Activated CD4-positive, alpha-beta T cell treated with anti-CD3 and anti-CD28 coated beads for 1 hour (primary cell): ENCODE measurements around the gene RNF112.

Source experiments
- DNase-seq: peaks from one replicate; pipeline ENCODE4 v3.0.0-alpha.2; 2020

Gene RNF112, protein sequence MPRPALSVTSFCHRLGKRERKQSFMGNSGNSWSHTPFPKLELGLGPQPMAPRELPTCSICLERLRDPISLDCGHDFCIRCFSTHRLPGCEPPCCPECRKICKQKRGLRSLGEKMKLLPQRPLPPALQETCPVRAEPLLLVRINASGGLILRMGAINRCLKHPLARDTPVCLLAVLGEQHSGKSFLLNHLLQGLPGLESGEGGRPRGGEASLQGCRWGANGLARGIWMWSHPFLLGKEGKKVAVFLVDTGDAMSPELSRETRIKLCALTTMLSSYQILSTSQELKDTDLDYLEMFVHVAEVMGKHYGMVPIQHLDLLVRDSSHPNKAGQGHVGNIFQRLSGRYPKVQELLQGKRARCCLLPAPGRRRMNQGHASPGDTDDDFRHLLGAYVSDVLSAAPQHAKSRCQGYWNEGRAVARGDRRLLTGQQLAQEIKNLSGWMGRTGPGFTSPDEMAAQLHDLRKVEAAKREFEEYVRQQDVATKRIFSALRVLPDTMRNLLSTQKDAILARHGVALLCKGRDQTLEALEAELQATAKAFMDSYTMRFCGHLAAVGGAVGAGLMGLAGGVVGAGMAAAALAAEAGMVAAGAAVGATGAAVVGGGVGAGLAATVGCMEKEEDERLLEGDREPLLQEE

DNA sequence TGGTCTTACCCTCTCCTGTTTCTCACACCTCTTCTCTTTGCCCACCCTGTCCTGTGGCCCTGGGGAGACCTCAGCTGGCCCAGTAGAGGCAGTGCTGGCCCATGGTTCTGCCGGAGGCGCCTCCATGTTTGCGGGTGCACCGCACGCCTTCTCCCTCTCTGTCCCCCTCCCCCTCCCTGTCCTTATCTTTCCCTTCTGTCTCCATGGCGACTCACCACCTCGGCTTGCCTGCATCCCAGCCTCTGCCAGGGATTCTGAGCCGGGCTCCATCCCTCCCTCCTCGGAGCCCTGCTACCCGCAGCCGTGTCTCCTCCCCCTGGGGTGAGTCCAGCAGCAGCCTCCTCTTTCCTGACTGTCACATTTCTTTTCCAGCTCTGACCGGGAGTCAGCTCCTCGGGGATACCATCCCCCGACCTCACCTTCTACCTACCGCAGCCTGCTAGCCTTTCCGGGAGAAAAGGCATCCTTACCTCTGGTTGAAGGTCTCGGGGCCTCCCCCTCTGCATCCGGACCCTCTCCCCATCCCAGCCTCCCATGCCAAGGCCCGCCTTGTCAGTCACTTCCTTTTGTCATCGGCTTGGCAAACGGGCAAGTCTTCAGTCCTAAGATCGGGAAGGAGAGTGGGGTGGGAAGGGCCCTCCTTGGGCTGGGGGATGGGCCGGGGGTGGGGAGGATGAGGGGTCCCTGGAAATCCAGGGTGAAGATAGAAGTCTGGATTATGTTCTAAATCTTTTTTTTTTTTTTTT lies at the start of gene RNF112:
Gene RNF112, plus strand, starts transcription at position 358 of the 746 bp plus-strand sequence. Its CDS starts 177 bp downstream, at position 535.
- DNase-seq = no peak

DNA sequence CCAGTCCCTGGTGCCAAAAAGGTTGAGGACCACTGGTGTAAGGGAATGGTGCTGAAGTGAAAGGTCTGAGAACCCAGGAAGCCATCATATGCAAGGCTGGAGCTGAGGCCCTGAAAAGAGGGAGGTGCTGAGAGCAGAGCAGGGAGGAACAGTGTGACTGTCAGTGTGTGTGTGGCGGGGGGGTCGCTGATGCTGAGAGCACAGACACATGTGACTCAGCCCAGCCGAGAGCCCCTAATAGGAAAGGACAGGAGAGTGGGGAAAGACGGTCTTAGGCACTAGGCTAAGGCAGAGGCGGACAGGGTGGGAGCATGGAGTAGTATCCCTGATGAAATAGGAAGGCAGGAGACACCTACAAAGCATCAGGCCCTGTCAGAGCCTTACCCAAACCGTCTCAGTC lies 49.7 kb upstream of the RNF112 start:
- DNase-seq = no peak

DNA sequence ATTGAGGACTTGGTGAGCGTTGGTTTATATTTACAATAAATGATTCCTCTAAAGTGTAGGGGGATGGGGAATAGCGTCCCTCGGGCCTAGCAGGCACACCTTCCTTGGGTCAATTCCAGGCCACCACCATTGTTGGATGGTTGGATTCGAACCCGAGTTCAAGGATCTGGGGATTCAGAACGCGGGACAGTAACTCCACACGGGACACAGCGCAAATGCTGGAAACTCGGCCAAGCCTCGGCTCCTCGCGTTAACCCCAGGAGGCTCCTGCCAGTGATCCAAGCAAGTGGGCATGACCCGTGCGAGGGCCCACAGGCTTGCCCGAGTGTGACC lies 49.1 kb upstream of the RNF112 start:
- no peak for DNase-seq

DNA sequence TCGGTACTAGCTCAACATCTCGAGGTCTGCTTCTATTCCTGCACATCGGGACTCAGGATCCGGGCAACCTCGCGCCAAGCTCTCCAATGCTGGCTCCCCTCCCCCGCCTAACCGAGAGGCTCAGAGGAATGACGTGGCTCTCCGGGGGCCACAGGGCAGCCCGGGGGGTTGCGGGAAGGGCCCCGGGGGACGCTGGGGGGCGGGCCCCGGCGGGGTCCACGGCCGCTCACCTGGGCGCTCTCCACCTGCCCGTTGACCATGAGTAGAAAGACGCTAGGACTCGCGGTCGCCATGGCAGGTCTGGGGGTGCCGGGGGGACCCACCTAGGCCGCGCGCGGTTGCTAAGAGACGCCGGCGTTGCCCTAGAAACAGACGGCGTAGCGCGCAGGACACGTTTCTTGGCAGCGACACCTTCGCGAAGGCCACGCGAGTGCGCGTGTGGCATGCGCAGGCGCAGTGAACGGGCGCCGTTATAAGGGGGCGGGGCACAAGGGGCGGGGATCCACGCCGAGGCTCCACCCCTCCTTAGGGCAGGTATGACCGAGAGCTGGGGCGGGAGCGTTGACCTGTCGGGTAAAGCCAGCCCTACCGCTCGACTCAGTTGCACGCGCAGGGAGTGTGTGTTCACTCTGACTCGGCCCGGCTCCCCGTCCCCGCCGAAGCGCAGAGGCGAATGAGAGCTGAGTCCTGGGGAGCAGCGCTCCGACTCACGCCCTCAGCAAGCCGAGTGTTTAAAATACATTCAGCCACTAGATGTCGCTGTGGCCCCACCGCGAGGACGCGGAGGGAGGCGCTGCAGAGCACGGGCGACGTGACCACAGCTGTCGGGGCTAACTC lies 48.5 kb upstream of the RNF112 start, which contains the start of gene B9D1:
Gene B9D1, minus strand, starts transcription at position 447 of the 837 bp plus-strand sequence. Its CDS starts 154 bp downstream, at position 293.
- DNase-seq = peak; percentile 94

DNA sequence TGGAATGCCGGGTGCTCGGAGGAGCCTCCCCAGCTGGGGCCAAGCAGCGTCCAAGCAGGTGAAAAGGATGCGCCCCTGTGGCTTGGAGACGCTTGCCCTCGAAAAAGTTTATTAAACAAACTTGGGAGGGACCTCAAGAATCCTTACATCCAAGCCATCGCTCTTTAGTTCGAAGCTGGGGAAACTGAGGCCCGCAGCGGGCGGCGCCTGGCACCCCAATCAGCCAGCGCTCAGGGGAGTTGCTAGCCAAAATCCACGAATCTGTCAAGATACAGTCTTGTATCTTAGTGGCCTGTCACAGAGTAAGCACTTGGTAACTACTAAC lies 48.0 kb upstream of the RNF112 start:
- no peak for DNase-seq

DNA sequence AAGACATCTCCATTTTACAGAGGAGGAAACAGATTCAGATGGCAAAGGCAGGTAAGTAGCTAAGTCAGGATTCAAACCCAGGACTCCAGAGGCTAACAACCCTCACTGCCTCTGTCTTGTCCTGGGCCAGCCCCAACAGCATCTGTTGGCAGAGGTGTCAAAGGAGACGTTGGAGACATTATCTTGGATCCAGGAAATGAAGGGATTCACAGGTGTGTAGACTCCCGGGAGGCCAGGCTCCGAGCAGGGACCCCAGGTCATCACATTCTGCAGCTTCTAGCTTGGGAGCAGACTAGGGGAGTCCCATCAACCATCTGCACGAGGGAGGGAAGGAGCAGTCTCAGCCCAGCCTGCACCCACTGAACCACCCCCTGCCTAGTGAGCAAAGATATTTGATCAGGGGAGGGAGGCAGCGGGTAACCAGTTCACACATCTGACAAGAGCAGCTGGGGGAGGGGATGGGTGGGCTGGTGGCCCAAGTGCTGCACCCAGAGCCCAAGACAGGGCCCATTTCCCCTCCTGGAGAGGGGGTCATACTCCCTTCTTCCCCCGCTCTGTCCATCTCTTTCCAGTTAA lies 47.5 kb upstream of the RNF112 start:
- no peak for DNase-seq

DNA sequence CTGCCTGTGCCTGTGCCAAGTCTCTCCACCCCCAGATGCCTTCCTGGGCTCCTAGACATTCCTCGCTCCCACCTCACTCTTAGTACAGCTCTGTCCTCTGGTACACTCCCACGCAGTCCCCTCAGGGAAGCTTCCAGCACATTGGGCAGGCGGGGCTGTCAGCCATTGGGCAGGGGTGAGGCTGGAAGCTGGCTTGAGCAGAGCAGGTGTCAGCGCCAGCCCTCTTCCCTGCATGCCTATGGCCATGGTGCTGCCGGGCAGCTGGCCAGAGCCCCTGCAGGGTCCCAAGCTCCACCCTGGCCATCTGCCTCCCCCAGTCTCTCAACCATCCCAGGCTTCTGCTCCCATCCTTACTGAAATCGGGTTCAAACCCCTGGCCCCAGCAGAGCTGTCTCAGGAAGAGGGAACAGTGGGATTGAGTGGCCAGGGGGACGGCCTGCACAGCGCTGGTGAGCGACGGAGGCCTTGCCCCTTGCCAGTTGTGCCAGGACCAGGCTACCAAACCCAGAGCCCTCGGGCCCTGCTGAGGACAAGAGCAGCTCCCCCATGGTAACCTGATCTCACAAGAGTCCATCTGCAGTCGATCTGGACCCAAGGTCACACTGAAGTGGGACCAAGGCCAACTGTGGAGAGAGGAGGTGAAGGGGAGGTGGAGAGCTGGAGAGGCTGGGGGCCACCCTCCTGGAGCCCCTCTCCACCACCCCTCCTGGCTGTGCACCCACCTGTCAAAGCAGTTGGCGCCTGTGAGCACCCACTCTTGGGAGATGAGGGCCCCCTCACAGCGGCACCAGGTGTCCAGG lies 46.1 kb upstream of the RNF112 start:
- no peak for DNase-seq

DNA sequence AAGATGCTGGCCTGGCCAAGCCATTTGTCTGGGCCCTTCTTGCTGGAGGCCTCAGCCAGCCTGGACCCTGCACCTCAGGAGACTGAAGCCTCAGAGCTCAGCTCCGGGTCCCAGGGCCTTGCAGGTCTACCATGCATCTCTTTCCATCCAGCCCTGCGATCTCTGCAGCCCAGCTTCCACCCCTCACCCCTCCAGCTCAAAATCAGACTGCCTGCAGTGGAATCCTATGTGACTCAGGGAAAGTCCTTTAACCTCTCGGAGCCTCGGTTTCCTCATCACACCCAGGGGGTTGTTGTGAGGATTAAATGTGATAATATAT lies 45.6 kb upstream of the RNF112 start:
- no peak for DNase-seq

DNA sequence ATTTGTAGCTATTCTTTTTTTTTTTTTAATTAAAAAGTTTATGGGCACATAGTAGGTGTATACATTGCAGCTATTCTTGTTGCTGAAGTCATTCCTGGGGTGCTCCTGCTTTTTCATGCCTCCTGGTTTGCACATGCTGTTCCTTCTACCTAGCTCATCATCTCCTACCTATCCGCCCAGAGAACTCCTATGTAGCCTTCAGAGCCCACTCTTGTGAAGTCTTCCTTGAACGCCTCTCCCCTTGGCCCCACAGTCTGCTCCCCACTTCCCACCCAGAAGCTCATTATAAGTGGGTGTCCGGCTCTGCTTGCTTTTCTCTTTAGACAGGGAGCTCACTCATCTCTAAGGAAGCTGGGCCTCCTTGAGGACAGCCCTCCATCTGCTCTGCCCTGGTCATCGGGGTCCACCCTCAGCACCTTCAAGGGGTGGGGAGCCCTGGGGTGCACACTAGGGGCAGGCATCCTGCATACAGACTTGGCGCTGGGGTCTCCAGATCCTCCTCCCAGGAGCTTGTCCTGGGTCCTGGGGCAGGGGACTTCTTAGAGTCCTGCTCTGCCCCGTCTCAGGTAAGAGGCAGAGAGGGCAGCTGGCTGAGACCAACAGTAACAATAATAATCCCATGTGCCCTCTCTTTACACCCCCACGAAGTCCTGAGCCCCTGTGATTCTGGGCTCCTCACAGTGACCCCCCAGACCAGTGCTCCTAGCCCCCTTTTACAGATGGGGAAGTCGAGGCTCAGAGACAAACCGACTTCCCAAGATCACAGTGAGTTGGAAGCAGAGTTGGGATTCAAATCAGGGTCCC lies 45.0 kb upstream of the RNF112 start:
- DNase-seq = no peak

DNA sequence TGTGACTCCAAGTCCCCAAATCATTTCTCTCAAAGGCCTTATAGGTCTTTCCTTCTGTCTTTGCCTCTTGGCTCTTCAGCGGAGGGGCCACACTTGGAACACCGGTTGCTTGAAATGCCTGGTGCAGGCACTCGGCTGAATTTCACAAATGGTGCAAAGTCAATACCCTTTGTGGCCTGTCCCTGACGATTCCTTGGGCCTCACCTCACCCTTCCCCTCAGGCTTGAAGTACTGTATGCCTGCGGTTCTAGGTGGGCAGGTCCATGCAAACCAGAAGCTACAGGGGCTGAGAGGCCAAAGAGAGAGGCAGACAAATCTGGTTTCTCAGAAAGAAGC lies 44.4 kb upstream of the RNF112 start:
- no peak for DNase-seq

DNA sequence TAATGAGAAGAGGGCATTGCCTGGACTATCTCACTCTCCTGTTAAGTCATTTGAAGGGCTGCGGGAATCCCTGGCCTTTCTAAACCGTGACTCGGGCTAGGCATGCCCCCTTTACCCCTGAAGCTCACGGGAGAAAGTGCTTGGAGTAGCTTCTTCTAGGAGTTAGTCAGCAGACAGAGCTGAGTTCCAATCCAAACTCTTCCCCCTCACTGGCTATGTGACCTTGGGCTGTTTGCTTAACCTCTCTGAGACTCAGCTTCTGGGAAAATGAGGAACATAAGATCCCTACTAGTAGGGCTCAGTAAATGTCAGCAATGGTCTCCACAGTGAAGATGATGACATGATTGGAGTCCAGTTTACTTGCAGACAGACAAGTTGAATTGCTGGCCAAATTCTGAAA lies 42.8 kb upstream of the RNF112 start:
- no peak for DNase-seq

DNA sequence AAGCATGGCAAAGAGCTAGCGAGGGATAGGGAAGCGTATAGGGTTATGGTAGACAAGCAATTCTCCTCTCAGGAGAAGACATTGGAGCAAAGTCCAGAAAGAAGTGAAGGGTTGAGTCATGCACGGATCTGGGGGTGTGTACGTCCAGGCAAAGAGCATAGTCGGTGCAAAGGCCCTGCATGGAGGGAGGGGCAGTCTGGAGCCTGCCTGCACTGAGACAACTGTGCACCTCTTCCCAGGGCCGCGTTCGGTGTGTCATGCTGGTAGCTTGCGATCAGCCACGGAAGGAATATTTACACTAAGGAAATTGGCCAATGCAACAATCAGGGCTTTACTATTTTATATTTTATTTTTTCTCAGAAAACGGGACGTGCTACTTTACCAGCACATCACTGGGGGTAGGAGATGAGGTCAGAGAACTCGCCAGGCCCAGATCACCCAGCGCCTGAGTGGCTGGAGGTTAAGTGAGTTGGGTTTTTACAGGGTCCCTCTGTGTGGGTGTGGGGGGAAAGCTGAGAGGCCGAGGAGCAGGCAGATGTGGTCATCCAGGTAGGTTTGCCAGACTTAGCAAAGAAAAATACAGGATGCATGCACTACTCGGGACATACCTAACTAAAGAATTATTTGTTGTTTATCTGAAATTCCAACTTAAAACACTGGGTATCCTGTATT lies 41.8 kb upstream of the RNF112 start:
- no peak for DNase-seq

DNA sequence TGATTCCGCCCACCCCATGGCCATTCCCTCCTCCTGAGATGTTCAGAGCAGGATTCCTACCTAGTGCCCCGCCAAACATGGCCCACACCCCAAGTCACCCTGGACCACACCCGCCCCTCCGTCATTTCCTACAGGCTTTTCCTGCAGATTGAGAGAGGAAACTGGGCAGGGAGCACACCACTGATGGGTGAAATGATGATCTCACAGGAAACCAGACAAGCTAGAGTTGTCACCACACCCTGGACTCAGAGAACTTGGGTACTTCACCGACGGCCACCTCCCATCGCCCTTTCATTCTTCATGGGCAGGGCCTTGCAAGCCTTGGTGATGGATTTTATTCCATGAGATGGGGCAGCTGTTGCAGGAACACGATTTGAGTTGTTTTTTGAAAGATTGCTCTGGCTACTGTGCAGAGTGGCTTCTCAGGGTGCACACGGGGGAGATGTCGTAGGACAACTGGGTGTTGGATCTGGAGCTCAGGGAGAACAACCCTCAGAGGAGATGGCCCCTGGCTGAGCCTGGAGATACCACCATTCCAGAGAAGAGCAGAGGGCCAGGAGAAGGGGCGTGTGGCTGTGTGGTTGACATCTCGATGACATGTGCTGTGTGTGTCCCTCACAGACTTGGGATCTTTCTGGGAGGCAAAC lies 41.1 kb upstream of the RNF112 start:
- no peak for DNase-seq

DNA sequence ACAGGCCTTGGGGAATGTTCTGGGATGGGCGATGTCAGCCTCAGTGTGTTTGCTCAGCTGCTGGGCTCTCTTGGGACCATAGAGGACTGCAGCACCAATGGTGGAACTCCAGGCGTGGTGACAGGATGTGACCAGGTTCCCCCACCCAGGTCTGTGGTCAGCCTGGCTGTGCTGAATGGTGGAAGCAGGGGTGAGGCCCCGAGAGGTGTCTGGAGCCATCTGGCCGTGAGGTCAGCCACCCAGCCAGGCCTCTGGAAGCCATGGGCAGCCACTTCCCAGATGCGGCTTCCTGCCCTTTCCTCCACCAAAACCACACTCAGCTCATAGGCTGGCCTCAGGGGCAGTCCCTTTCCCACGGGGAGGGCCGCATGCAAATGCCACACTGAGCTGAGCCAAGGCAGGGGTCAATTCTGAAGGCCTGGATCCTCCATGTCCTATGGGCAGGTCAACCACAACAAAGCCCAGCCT lies 40.5 kb upstream of the RNF112 start:
- no peak for DNase-seq

DNA sequence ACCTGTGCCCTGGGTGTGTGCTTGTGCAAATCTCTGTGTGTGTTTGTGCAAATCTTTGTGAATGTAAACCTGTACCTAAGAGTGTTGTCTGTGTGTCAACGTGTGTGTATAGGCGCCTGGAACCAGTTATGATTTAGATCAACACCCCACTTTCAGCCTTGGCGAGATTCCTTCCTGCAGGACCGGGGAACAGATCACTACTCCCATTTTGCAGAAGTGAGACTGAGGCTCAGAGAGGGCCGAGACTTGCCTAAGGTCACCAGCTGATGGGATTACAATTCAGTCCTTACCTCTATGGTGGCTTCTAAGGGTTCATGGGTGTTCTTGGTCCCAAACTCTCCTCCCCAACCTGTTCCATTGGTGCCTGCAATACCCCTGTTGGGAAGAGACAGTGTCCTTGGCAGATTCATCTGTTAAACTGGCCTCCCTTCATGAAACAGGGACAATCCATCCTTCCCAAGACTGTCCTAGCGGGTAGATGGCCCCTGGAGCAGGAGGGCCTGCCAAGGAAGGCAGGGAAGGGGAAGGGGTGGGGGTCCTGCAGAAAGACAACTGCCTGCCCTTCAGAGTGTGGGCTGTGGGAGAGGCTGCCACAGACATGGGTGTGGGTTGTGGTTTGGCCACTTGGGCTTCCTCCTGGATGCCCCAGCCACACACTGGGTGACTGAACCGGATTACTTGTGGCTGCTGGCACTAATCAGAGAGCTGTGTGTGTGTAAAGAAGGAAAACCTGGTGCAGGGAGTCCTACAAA lies 39.6 kb upstream of the RNF112 start:
- DNase-seq = no peak

DNA sequence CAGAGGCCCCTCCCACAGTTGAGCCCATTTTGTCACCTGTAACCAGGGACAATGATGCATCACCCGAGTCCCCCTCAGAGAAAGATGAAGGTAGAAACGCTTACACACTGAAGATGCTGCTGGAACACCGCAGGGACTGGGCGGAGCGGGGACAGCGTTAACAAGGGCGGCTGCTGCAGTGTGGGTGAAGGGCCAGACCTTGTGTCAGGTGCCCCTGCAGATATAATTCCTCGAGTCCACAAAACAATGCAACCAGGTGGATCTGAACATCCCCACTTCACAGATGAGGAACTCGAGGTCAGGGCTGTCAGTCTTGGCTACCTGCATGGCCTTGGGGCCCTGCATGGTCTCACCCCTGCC lies 39.0 kb upstream of the RNF112 start:
- DNase-seq = no peak

DNA sequence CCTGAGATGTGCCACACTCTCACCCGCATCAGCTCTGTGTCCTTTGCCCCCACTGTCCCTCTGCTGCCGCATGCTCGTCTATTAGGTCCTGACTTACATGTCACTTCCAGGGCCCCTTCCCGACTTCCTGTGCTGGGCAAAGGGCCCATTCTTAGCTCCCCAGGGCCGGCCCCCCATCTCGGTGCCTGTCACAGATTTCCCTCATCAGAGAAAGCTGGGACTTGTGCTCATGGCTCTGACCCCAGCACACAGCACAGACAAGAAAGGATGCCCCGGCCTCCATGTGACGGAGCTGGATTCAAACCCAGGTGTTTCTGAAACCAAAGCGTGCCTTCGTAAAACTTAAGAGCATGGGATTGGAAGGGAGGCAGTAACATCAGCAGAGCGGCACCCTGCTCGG lies 38.6 kb upstream of the RNF112 start:
- no peak for DNase-seq

DNA sequence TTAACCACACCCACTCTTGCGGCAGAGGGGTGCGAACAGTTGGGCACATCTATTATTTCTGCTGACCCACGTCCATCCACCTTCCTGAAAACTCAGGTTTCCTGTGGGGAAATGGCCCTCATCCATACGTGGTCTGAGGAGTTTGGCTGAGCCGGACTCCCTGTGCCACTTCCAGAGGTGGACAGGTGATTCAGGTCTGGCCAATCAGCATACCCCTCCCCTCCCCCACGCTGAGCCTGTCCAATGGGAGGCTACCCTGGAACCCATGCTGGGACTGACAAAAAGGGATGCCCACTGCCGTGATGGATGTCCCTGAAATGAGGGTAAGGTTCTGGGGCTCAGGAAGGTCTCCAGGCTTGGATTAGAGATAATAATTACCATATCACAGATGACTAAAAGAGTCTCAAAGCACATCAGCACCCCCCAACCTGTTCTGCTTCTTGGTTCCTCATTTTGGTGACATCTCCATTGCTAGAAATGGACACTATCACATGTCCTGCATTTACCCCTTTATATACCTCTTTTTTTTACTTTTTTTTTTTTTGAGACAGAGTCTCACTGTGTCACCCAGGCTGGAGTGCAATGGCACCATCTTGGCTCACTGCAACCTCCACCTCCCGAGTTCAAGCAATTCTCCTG lies 38.0 kb upstream of the RNF112 start:
- DNase-seq = no peak

DNA sequence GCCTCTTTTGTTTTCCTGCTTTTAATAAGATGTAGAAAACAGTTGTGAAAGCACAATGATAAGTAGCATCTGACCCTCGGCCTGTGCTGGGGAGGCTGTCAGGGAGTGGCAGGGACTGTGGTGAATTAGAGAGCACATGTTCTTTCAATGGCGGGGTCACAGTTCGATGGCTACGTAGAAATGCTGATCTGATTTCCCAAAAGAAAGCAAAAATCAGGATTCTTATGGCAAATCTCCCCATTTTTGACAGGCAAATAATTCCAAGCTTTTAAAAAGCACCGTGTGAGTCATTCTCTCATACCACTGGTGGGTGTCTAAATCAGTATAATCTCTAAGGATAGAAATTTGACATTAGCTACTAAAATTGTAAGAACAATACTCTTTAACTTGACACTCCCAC lies 36.9 kb upstream of the RNF112 start:
- no peak for DNase-seq
